Measurements from ENCODE around the gene SUSD1. TPM values are rescaled to one million over a fixed set of nuclear protein-coding genes. Genes with fewer than 3 reads are reported as not detected.

Gene SUSD1
- total and polyA plus RNA-seq, 9 of the 15 experiments (the other 6 are each of a cell fraction or from before 2014, with no cell fraction given): 10.9 to 44.4 (median 36.1) TPM

DNA sequence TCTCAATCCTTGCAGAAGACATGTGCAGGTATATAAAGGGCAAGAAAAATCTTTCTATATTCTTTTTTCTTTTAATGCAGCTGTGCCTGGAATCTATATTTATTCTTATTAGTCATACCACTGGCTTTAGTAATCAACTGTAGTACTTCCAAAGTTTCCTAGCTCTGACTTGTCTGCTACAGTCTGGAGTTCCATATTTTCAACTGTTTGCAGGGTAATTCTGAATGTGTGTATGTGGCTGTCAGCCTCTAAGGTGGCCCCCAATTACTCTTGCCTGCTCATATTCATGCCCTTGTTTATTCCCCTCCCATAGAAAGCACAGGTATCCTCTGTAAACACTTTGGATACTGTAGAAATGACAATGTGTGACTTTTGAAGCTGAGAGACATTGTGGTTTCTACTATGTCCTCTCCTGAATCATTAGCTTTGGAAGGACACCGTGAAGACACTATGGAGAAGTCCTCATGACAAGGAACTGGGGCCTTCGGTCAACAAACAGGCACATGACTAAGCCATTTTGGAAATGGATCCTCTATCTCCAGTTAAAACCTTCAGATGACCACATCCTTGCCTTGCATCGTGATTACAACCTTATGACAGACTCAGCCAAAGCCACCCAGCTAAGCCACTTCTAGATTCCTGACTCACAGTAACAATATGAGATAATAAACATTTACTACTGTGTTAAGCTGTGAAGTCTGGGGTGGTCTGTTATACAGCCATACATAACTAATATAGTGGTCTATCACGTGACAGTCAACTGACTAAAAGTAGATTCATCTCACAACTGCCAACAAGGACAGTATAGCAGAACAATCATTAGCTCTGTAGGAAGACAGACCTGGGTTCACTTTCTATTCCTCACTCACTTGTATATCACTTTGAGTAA is 49.5 kb upstream of the SUSD1 start (continued):
- TF ChIP-seq CHD7 (IDR thresholded peaks at IDR 0.05; ENCODE audit: low read depth, low read length) (no peak), CBX3 (IDR thresholded peaks at IDR 0.05; ENCODE audit: borderline replicate concordance in 1 of 2, low read length in 2 of 2) (peak in 1 of 2 experiments; percentile 70; a peak in 1 of 3 replicates), ZBTB17 (CRISPR knock-in tag; IDR thresholded peaks at IDR 0.05) (no peak; the same call in none of the 2 replicates), ZNF717 (CRISPR knock-in tag; IDR thresholded peaks at IDR 0.05) (no peak), ZNF146 (CRISPR knock-in tag; IDR thresholded peaks at IDR 0.05; ENCODE audit: unreplicated experiment) (no peak), HMGN3 (IDR thresholded peaks at IDR 0.05; ENCODE audit: borderline replicate concordance, extremely low read depth, insufficient read length, low read depth, low read length) (no peak), ELF1 (tag; IDR thresholded peaks at IDR 0.05) (no peak), SNRNP70 (optimal IDR thresholded peaks at IDR 0.05; ENCODE audit: low read depth, low read length) (no peak), ZFPM2 (CRISPR knock-in tag; IDR thresholded peaks at IDR 0.05) (no peak), GABPB2 (CRISPR knock-in tag; conservative IDR thresholded peaks at IDR 0.05) (no peak), SMC3 (conservative IDR thresholded peaks at IDR 0.05; ENCODE audit: insufficient read depth, low read depth, low read length) (no peak), ZFP36 (IDR thresholded peaks at IDR 0.05; ENCODE audit: low read depth, low read length, partially characterized antibody) (no peak), ZC3H8 (IDR thresholded peaks at IDR 0.05) (no peak), CAMTA2 (CRISPR knock-in tag; conservative IDR thresholded peaks at IDR 0.05) (no peak), ZNF561 (CRISPR knock-in tag; conservative IDR thresholded peaks at IDR 0.05) (no peak)

Data from K562 (cell line).